Activated T-helper 2 cell treated with anti-CD3 and anti-CD28 coated beads, Interferon-gamma antibody, Interleukin-2, Interleukin-4, amounts not matched to agents 10 μg/mL and 5 μg/mL and 100 μg/mL, durations not matched to agents 14 hours and 24 hours and 36 hours (primary cell): ENCODE measurements around the gene GPSM1. TPM values are rescaled to one million over a fixed set of nuclear protein-coding genes. Genes with fewer than 3 reads are reported as not detected.

Experiments used
- DNase-seq: peaks from one replicate; pipeline ENCODE4 v3.0.0; 2021; ENCODE audit warnings: low spot score
- H3K27ac Mint-ChIP-seq: one replicate; pipeline ENCODE4 v1.8.0; 2021; ENCODE audit warnings: mixed read lengths
- H3K27me3 Mint-ChIP-seq: one replicate; pipeline ENCODE4 v1.8.0; 2021; ENCODE audit warnings: low read depth, mixed read lengths
- H3K36me3 Mint-ChIP-seq: one replicate; pipeline ENCODE4 v1.8.0; 2021; ENCODE audit warnings: low read depth, mixed read lengths
- H3K4me1 Mint-ChIP-seq: one replicate; pipeline ENCODE4 v1.8.0; 2021; ENCODE audit warnings: low read depth, mixed read lengths
- H3K4me3 Mint-ChIP-seq: one replicate; pipeline ENCODE4 v1.8.0; 2021; ENCODE audit warnings: low read depth, mild to moderate bottlenecking, moderate library complexity, mixed read lengths
- H3K9me3 Mint-ChIP-seq: one replicate; pipeline ENCODE4 v1.8.0; 2021; ENCODE audit warnings: mixed read lengths
- intact Hi-C: fragments of 100-400 bp; cut with micrococcal nuclease; formaldehyde crosslinking; loops from one replicate; pipeline ENCODE4 v1.15.1; 2023
- total RNA-seq: library from RNA; stranded (reverse); gene quantifications from 2 replicates; pipeline ENCODE4 v1.2.3, GENCODE V29; 2022

Gene GPSM1
- total RNA-seq, 1 donor from 2014 or later, result 25.8 TPM

- H3K9me3 Mint-ChIP-seq, result no peaks in the 10 kb centered on the region
- no peaks in the 10 kb centered on the region for H3K36me3 Mint-ChIP-seq
- no peaks in the 10 kb centered on the region for H3K27me3 Mint-ChIP-seq
- no peak overlapping the region for H3K4me3 Mint-ChIP-seq
- H3K27ac Mint-ChIP-seq, result no peak overlapping the region
- intact Hi-C loops, result no loop called here
- H3K4me1 Mint-ChIP-seq, result no peaks in the 10 kb centered on the region
- no peak for DNase-seq
These were observed 28.5 kb downstream of the GPSM1 start for GRCh38 chr9:136355616-136356557.

- no peak for DNase-seq
- no peaks in the 10 kb centered on the region for H3K4me1 Mint-ChIP-seq
- H3K27me3 Mint-ChIP-seq, result no peaks in the 10 kb centered on the region
- H3K9me3 Mint-ChIP-seq, result no peaks in the 10 kb centered on the region
- no peak overlapping the region for H3K4me3 Mint-ChIP-seq
- no peak overlapping the region for H3K27ac Mint-ChIP-seq
- intact Hi-C loops, result no loop called here
- no peaks in the 10 kb centered on the region for H3K36me3 Mint-ChIP-seq
These were observed 29.9 kb downstream of the GPSM1 start for GRCh38 chr9:136357202-136357725.

- H3K27me3 Mint-ChIP-seq, result no peaks in the 10 kb centered on the region
- H3K27ac Mint-ChIP-seq, result no peak overlapping the region
- no peak for DNase-seq
- H3K4me1 Mint-ChIP-seq, result no peaks in the 10 kb centered on the region
- peaks cover 3% of the 10 kb centered on the region for H3K36me3 Mint-ChIP-seq
- no peak overlapping the region for H3K4me3 Mint-ChIP-seq
- intact Hi-C loops, result no loop called here
- no peaks in the 10 kb centered on the region for H3K9me3 Mint-ChIP-seq
These were observed 30.7 kb downstream of the GPSM1 start for GRCh38 chr9:136358016-136358415.

- Mint-ChIP-seq H3K36me3 (peaks cover 5% of the 10 kb centered on the region), H3K27ac (no peak overlapping the region), H3K27me3 (no peaks in the 10 kb centered on the region), H3K4me3 (no peak overlapping the region), H3K4me1 (no peaks in the 10 kb centered on the region), H3K9me3 (no peaks in the 10 kb centered on the region)
- no peak for DNase-seq
- intact Hi-C loops, result no loop called here
These were observed 31.5 kb downstream of the GPSM1 start for GRCh38 chr9:136358888-136359287.

- no peak overlapping the region for H3K27ac Mint-ChIP-seq
- no peak for DNase-seq
- no peaks in the 10 kb centered on the region for H3K27me3 Mint-ChIP-seq
- no peaks in the 10 kb centered on the region for H3K4me1 Mint-ChIP-seq
- intact Hi-C loops, result no loop called here
- H3K4me3 Mint-ChIP-seq, result no peak overlapping the region
- peaks cover 6% of the 10 kb centered on the region for H3K36me3 Mint-ChIP-seq
- H3K9me3 Mint-ChIP-seq, result no peaks in the 10 kb centered on the region
These were observed 32.7 kb downstream of the GPSM1 start for GRCh38 chr9:136359774-136360718.

GRCh38 chr9:136361047-136361753 lies 33.9 kb downstream of the GPSM1 start:
- DNase-seq, result no peak
- Mint-ChIP-seq H3K27ac (no peak overlapping the region), H3K4me3 (no peak overlapping the region), H3K4me1 (no peaks in the 10 kb centered on the region), H3K9me3 (no peaks in the 10 kb centered on the region), H3K27me3 (no peaks in the 10 kb centered on the region), H3K36me3 (peaks cover 9% of the 10 kb centered on the region)
- intact Hi-C loops, result no loop called here

- Mint-ChIP-seq H3K36me3 (peaks cover 9% of the 10 kb centered on the region), H3K9me3 (no peaks in the 10 kb centered on the region), H3K4me3 (no peak overlapping the region), H3K27me3 (no peaks in the 10 kb centered on the region), H3K27ac (no peak overlapping the region), H3K4me1 (no peaks in the 10 kb centered on the region)
- no peak for DNase-seq
- intact Hi-C loops, result no loop called here
These were observed 34.6 kb downstream of the GPSM1 start for GRCh38 chr9:136361754-136362449.

- H3K36me3 Mint-ChIP-seq, result peaks cover 9% of the 10 kb centered on the region
- H3K27ac Mint-ChIP-seq, result no peak overlapping the region
- H3K27me3 Mint-ChIP-seq, result no peaks in the 10 kb centered on the region
- no peak overlapping the region for H3K4me3 Mint-ChIP-seq
- no peaks in the 10 kb centered on the region for H3K4me1 Mint-ChIP-seq
- no peaks in the 10 kb centered on the region for H3K9me3 Mint-ChIP-seq
- no peak for DNase-seq
- intact Hi-C loops, result no loop called here
These were observed 35.1 kb downstream of the GPSM1 start for GRCh38 chr9:136362450-136362784.

- DNase-seq, result peak; percentile 90
- Mint-ChIP-seq H3K36me3 (peaks cover 9% of the 10 kb centered on the region), H3K27me3 (no peaks in the 10 kb centered on the region), H3K9me3 (no peaks in the 10 kb centered on the region), H3K27ac (peak within 1 kb of the TSS; percentile 87), H3K4me3 (peak within 1 kb of the TSS; percentile 81), H3K4me1 (no peaks in the 10 kb centered on the region)
- intact Hi-C loops, result loop anchor here (1.0 kb wide), 2 partner anchors 21 to 37 kb away; partner anchors contain the start of gene SNAPC4
These were observed 36.0 kb downstream of the GPSM1 start, which contains the start of gene DNLZ for GRCh38 chr9:136363106-136363948. DNLZ (minus strand) TSS chr9:136363744; CDS start chr9:136363714, 30 bp downstream.

- Mint-ChIP-seq H3K4me3 (peak overlapping the region; percentile 60), H3K27me3 (no peaks in the 10 kb centered on the region), H3K4me1 (no peaks in the 10 kb centered on the region), H3K36me3 (peaks cover 9% of the 10 kb centered on the region), H3K27ac (no peak overlapping the region), H3K9me3 (no peaks in the 10 kb centered on the region)
- intact Hi-C loops, result loop anchor here (1.0 kb wide), 2 partner anchors 22 to 36 kb away; partner anchors contain the start of gene SNAPC4
- no peak for DNase-seq
These were observed 36.8 kb downstream of the GPSM1 start for GRCh38 chr9:136363949-136364748.
